HG03135 (cell line): ENCODE measurements around the gene UBE2L6.
"Not testable (repeated sequence)": the region's sequence is repeated elsewhere in the genome, so short reads cannot be mapped to it uniquely, and the experiment has no call there.

Experiments
- ATAC-seq: cut with Tn5 transposase; IDR thresholded peaks from one replicate; pipeline ENCODE4 v1.9.1; 2021; ENCODE audit warnings: mild to moderate bottlenecking, moderate library complexity; ENCODE audit not compliant: unreplicated experiment

The UBE2L6 gene

GRCh38 chr11:57566905-57567514, 462 bp downstream of the UBE2L6 start:
- ATAC-seq, result peak; percentile 14

DNA sequence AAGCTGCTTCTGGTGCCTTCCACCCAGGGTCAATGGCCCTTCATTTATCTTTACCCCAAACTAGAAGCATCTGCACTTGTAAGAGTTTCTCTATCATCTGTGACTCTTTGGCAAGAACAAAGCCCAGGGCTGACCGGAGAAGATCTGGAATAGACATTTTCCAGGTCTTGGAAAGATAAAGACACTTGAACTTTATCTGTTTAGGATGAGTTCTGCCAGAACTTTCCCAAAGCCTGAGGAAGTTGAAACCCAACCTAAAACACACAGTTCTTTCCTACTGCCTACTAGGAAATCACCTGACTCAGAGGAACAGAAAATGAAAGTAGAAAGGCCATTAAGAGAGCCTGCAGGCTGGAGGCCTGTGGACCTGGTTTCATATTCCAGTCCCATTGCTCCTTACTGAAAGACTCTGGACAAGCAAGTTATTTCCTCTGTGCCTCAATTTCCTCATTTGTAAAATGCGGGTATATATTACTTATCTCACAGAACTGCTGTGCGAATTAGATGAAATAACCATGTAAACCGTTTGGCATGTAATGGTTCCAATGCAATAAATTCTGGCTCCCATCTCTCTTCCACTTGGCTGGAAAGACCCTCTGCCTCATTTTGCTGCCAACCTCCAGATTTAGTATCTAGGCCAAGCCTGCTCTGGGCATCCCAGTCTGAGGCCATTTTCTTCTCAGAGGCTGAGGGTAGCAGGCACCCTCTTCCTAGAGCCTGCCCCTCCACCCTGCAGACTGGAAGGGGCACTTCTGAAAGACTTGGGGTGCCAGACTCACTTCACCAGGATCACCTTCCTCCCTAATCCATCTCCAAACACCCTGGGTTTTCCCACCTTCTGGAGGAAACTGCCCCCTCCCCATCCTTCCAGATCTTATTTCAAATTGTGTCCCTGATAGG, 1.2 kb downstream of the UBE2L6 start:
- ATAC-seq, result peak; percentile 68

DNA sequence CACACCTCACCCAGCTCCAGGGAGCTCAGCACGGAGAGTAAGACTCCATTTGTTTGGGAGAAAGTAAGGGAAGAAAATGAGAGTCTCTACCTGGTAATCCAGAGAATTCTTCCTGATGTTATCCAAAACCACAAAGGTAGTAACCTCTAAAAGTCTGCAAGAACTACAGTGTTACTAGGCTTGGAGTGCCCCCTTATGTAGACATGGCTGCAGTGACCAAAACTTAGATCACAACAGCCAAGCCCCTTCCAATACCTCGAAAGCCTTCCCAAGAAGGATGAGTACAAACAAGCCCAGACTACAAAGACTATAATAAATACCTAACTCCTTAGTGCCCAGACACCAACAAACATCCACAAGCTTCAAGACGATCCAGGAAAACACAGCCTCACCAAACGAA, 4.9 kb downstream of the UBE2L6 start:
- no peak for ATAC-seq

- ATAC-seq, result no peak
Observed at GRCh38 chr11:57560146-57560545, 7.3 kb downstream of the UBE2L6 start.

GRCh38 chr11:57556041-57556440, 11.4 kb downstream of the UBE2L6 start:
- ATAC-seq, result no peak

DNA sequence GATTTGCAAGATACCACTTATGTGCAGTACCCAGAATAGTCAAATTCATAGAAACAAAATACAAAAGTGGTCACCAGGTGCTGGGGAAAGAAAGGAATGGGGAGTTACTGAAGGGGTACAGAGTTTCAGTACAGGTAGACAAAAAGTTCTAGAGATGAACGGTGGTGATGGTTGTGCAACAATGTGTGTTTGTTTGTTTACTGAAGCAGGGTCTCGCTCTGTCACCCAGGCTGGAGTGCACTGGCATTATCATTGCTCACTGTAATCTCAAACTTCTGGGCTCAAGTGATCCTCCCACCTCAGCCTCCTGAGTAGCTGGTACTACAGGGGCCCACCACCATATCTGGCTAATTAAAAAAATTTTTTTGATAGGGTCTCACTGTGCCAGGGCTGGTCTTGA, 12.1 kb downstream of the UBE2L6 start:
- ATAC-seq, result no peak

- ATAC-seq, result no peak
Observed at GRCh38 chr11:57552479-57552878, 15.0 kb downstream of the UBE2L6 start.

GRCh38 chr11:57551941-57552340, 15.5 kb downstream of the UBE2L6 start:
- ATAC-seq, result no peak

GRCh38 chr11:57549983-57550382, 17.5 kb downstream of the UBE2L6 start:
- ATAC-seq, result no peak

- ATAC-seq, result peak; percentile 92
Observed at GRCh38 chr11:57547854-57548377, 19.6 kb downstream of the UBE2L6 start.

GRCh38 chr11:57546869-57547475, 20.5 kb downstream of the UBE2L6 start:
- no peak for ATAC-seq

GRCh38 chr11:57546451-57546850, 21.0 kb downstream of the UBE2L6 start:
- ATAC-seq, result no peak

- ATAC-seq, result no peak
Observed at GRCh38 chr11:57545883-57546282, 21.6 kb downstream of the UBE2L6 start.

DNA sequence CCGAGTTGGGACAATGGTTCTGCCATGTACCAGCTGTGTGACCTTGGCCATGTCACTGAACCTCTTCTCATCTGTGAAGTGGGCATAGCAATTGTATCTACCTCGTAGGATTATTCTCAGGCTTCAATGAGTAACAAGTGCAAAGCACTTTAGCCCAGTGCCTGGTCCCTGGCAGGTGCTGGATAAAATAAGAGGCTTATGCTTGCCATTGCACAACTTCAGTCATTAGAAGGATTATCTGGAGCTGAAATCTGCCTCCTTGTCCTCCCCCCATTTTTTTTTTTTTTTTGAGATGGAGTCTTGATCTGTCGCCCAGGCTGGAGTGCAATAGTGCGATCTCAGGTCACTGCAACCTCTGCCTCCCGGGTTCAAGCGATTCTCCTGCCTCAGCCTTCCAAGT, 22.9 kb downstream of the UBE2L6 start:
- ATAC-seq, result no peak

- no peak for ATAC-seq
Observed at GRCh38 chr11:57543593-57543992, 23.9 kb downstream of the UBE2L6 start.

DNA sequence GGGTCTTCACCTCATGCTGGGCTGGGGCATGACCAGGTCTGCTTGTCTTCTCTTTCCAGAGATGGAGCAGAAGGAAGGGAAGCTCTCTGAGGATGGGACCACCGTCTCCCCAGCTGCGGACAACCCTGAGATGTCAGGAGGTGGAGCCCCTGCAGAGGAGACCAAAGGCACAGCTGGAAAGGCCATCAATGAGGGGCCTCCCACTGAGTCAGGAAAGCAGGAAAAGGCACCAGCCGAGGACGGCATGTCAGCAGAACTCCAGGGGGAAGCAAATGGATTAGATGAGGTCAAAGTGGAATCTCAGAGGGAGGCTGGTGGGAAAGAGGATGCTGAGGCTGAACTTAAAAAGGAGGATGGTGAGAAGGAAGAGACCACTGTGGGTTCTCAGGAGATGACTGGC, 24.9 kb downstream of the UBE2L6 start:
- no peak for ATAC-seq

- no peak for ATAC-seq
Observed at GRCh38 chr11:57541169-57541568, 26.3 kb downstream of the UBE2L6 start.

GRCh38 chr11:57539342-57539741, 28.1 kb downstream of the UBE2L6 start:
- ATAC-seq, result no peak

- no peak for ATAC-seq
Observed at GRCh38 chr11:57536947-57537619, 30.4 kb downstream of the UBE2L6 start, which contains the start of gene SMTNL1. Gene SMTNL1 (plus strand): TSS chr11:57537595. CDS start chr11:57542643, 5,048 bp downstream.

- not testable (repeated sequence) for ATAC-seq
Observed at GRCh38 chr11:57534449-57534848, 33.0 kb downstream of the UBE2L6 start.
